PC-9 (cell line): ENCODE measurements around the gene CHCT1. TPM values are rescaled to one million over a fixed set of nuclear protein-coding genes. Genes with fewer than 3 reads are reported as not detected.

Source experiments
- BruUV-seq: library from RNA; stranded (reverse); fragments of 400-500 nt; replicated peaks from 2 replicates; lab custom pipeline; 2021; lab: Mats Ljungman, UMichigan
- CTCF ChIA-PET: fragments of 300-600 bp; sonication (Branson Sonifier 250); formaldehyde crosslinking; loops from one replicate; lab custom pipeline; 2022; ENCODE audit warnings: antibody characterized with exemption; lab: Charles Lee
- POLR2A ChIA-PET: fragments of 300-600 bp; sonication (Branson Sonifier 250); formaldehyde crosslinking; loops from one replicate; lab custom pipeline; 2022; ENCODE audit warnings: antibody characterized with exemption; ENCODE audit not compliant: unreplicated experiment; lab: Charles Lee
- DNase-seq, 2 experiments: peaks; one replicate each; pipeline versions ENCODE4 v3.0.0 to v3.0.0-alpha.2; 2015 to 2022; ENCODE audit warnings: mixed read lengths in 1 of 2
- H2AFZ ChIP-seq: fragments of 200-600 bp; sonication (generic); 2 replicates; pipeline ENCODE4 v1.8.1; 2017; ENCODE audit warnings: antibody characterized with exemption
- H3F3A ChIP-seq: fragments of 200-600 bp; sonication (generic); 2 replicates; pipeline ENCODE4 v1.8.1; 2017; ENCODE audit warnings: antibody characterized with exemption, mild to moderate bottlenecking, low read depth; ENCODE audit not compliant: insufficient read depth
- H3K27ac ChIP-seq: fragments of 200-600 bp; sonication (generic); 2 replicates; pipeline ENCODE4 v1.6.1; 2016; ENCODE audit warnings: mixed run types
- H3K27me3 ChIP-seq: fragments of 200-600 bp; sonication (generic); 2 replicates; pipeline ENCODE4 v1.6.1; 2016; ENCODE audit warnings: low read depth, mixed run types; ENCODE audit not compliant: insufficient read depth
- H3K36me3 ChIP-seq: fragments of 200-600 bp; sonication (generic); 2 replicates; pipeline ENCODE4 v1.6.1; 2016; ENCODE audit warnings: low read depth, mixed run types
- H3K4me1 ChIP-seq: fragments of 200-600 bp; sonication (generic); replicated peaks from 2 replicates; pipeline ENCODE4 v1.6.1; 2016; ENCODE audit warnings: mixed run types; ENCODE audit not compliant: insufficient read depth
- H3K4me2 ChIP-seq: fragments of 200-600 bp; sonication (generic); 2 replicates; pipeline ENCODE4 v1.6.1; 2017; ENCODE audit warnings: mixed run types
- H3K4me3 ChIP-seq: fragments of 200-600 bp; sonication (generic); 2 replicates; pipeline ENCODE4 v1.6.1; 2016; ENCODE audit warnings: mixed run types
- H3K79me2 ChIP-seq: fragments of 200-600 bp; sonication (generic); 2 replicates; pipeline ENCODE4 v1.6.1; 2017; ENCODE audit warnings: low read depth, mixed run types
- H3K9me2 ChIP-seq: fragments of 200-600 bp; sonication (generic); 2 replicates; pipeline ENCODE4 v1.8.1; 2017; ENCODE audit warnings: mild to moderate bottlenecking; ENCODE audit not compliant: insufficient read depth
- H3K9me3 ChIP-seq: fragments of 200-600 bp; sonication (generic); 2 replicates; pipeline ENCODE4 v1.8.1; 2016; ENCODE audit warnings: low read depth; ENCODE audit not compliant: insufficient read depth
- H4K20me1 ChIP-seq: fragments of 200-600 bp; sonication (generic); 2 replicates; pipeline ENCODE4 v1.8.1; 2017; ENCODE audit not compliant: insufficient read depth
- CTCF ChIP-seq: fragments of 200-600 bp; sonication (generic); conservative IDR thresholded peaks from 2 replicates; pipeline ENCODE4 v1.6.1; 2017; ENCODE audit warnings: mixed run types, antibody characterized with exemption, mild to moderate bottlenecking, moderate library complexity
- EZH2 ChIP-seq: fragments of 200-600 bp; sonication (generic); IDR thresholded peaks from 2 replicates; pipeline ENCODE4 v1.8.0; 2017; ENCODE audit warnings: antibody characterized with exemption, low read depth
- intact Hi-C: fragments of 100-400 bp; cut with micrococcal nuclease; formaldehyde crosslinking; loops from one replicate; pipeline ENCODE4 v1.10.0; 2022; ENCODE audit not compliant: unreplicated experiment
- total RNA-seq: library from RNA; stranded (reverse); gene quantifications from 2 replicates; pipeline ENCODE4 v1.2.3, GENCODE V29; 2021

CHCT1 gene
- total RNA-seq, 1 experiment from 2014 or later: not detected

- Histone ChIP-seq H3F3A (peaks cover 5% of the 10 kb centered on the region; the same call in 1 of the 2 replicates), H3K4me2 (no peak overlapping the region), H3K36me3 (peaks cover 43% of the 10 kb centered on the region), H3K4me3 (no peak overlapping the region), H2AFZ (no peak overlapping the region), H3K9me2 (no peaks in the 10 kb centered on the region), H3K4me1 (peaks cover 11% of the 10 kb centered on the region), H3K27me3 (no peaks in the 10 kb centered on the region), H3K9me3 (no peaks in the 10 kb centered on the region; the same call in 1 of the 2 replicates), H4K20me1 (no peaks in the 10 kb centered on the region), H3K27ac (no peak overlapping the region), H3K79me2 (no peaks in the 10 kb centered on the region)
- no peak for DNase-seq
- ChIA-PET POLR2A (no interaction called here), CTCF (interaction anchor here (0.6 to 0.7 kb wide), 2 partner anchors 329 to 1512 kb away, joined by 3 to 4 read pairs; no protein-coding TSS in a partner anchor)
- TF ChIP-seq EZH2 (no peak), CTCF (no peak)
- no TSS peak for BruUV-seq
- intact Hi-C loops: no loop called here
Measured at GRCh38 chr17:60471451-60471850, 49.2 kb downstream of the CHCT1 start.

GRCh38 chr17:60472449-60472848 lies 50.2 kb downstream of the CHCT1 start:
- ChIA-PET CTCF (no interaction called here), POLR2A (interaction anchor here (0.6 kb wide), 1 partner anchor 127 kb away, joined by 5 read pairs; no protein-coding TSS in a partner anchor)
- Histone ChIP-seq H3K9me3 (no peaks in the 10 kb centered on the region; the same call in 1 of the 2 replicates), H3K36me3 (peaks cover 48% of the 10 kb centered on the region), H3K27me3 (no peaks in the 10 kb centered on the region), H2AFZ (no peak overlapping the region), H4K20me1 (no peaks in the 10 kb centered on the region), H3K4me2 (no peak overlapping the region), H3K4me3 (no peak overlapping the region), H3K79me2 (no peaks in the 10 kb centered on the region), H3K9me2 (no peaks in the 10 kb centered on the region), H3F3A (no peaks in the 10 kb centered on the region), H3K4me1 (peaks cover 11% of the 10 kb centered on the region), H3K27ac (no peak overlapping the region)
- intact Hi-C loops: no loop called here
- TF ChIP-seq EZH2 (no peak), CTCF (no peak)
- DNase-seq: no peak
- BruUV-seq: no TSS peak

GRCh38 chr17:60473788-60474187 lies 51.5 kb downstream of the CHCT1 start:
- Histone ChIP-seq H2AFZ (no peak overlapping the region), H3K9me2 (no peaks in the 10 kb centered on the region), H3F3A (peaks cover 7% of the 10 kb centered on the region; the same call in 1 of the 2 replicates), H3K9me3 (no peaks in the 10 kb centered on the region; the same call in 1 of the 2 replicates), H3K27me3 (no peaks in the 10 kb centered on the region), H3K36me3 (peaks cover 38% of the 10 kb centered on the region), H3K79me2 (no peaks in the 10 kb centered on the region), H3K4me3 (no peak overlapping the region), H3K4me1 (peaks cover 11% of the 10 kb centered on the region), H3K27ac (no peak overlapping the region; the same call in 1 of the 2 replicates), H4K20me1 (no peaks in the 10 kb centered on the region), H3K4me2 (no peak overlapping the region)
- TF ChIP-seq EZH2 (no peak), CTCF (no peak)
- intact Hi-C loops: no loop called here
- POLR2A ChIA-PET: no interaction called here
- no TSS peak for BruUV-seq
- DNase-seq: no peak
- CTCF ChIA-PET: no interaction called here

Other genes with a start within 250 kb of the CHCT1 start
- 32.3 and 32.6 TPM in 2 replicates for gene USP32, start 30.4 kb upstream of the CHCT1 start, total RNA-seq
- 27.5 and 32.5 TPM in 2 replicates for gene APPBP2, start 103.8 kb downstream of the CHCT1 start, total RNA-seq
- gene PPM1D, start 177.7 kb downstream of the CHCT1 start, total RNA-seq: 10.4 and 12.1 TPM in 2 replicates